ENCODE results near the gene ZBTB39.

Gene ZBTB39

GRCh38 chr12:57047981-57048380 is 41.6 kb upstream of the ZBTB39 start:
- TF ChIP-seq REST (IDR thresholded peaks at IDR 0.05; ENCODE audit: insufficient replicate concordance, low read depth) (no peak), GABPA (IDR thresholded peaks at IDR 0.05; ENCODE audit: low read depth) (no peak), SPI1 (IDR thresholded peaks at IDR 0.05; ENCODE audit: borderline replicate concordance, low read depth) (no peak), POLR2AphosphoS5 (IDR thresholded peaks at IDR 0.05; ENCODE audit: low read depth) (no peak), CTCF (IDR thresholded peaks at IDR 0.05; ENCODE audit: insufficient read depth, low read length) (no peak)
- no peak for DNase-seq (ENCODE audit: low read depth in 1 of 2, low spot score in 1 of 2)
- Histone ChIP-seq H3K27ac (replicated peaks) (peak overlapping the region; percentile 38), H3K27me3 (ENCODE audit: insufficient read depth, poor library complexity, severe bottlenecking) (no peaks in the 10 kb centered on the region), H3K4me3 (replicated peaks; ENCODE audit: insufficient read depth, low read length) (no peak overlapping the region)

GRCh38 chr12:57046947-57047890 is 40.9 kb upstream of the ZBTB39 start:
- H3K27ac ChIP-seq (replicated peaks): peak overlapping the region; percentile 38
- no peak overlapping the region for H3K4me3 ChIP-seq (replicated peaks; ENCODE audit: insufficient read depth, low read length)
- peak; percentile 86 to 91 for DNase-seq (ENCODE audit: low read depth in 1 of 2, low spot score in 1 of 2)
- no peaks in the 10 kb centered on the region for H3K27me3 ChIP-seq (ENCODE audit: insufficient read depth, poor library complexity, severe bottlenecking)
- TF ChIP-seq SPI1 (IDR thresholded peaks at IDR 0.05; ENCODE audit: borderline replicate concordance, low read depth) (peak; percentile 93), POLR2AphosphoS5 (IDR thresholded peaks at IDR 0.05; ENCODE audit: low read depth) (peak; percentile 76), CTCF (IDR thresholded peaks at IDR 0.05; ENCODE audit: insufficient read depth, low read length) (no peak), REST (IDR thresholded peaks at IDR 0.05; ENCODE audit: insufficient replicate concordance, low read depth) (no peak), GABPA (IDR thresholded peaks at IDR 0.05; ENCODE audit: low read depth) (no peak)

GRCh38 chr12:57046086-57046791 is 39.9 kb upstream of the ZBTB39 start:
- no peak for TF ChIP-seq CTCF (IDR thresholded peaks at IDR 0.05; ENCODE audit: insufficient read depth, low read length)
- peak; percentile 42; the same call in 1 of the 2 replicates for TF ChIP-seq SPI1 (IDR thresholded peaks at IDR 0.05; ENCODE audit: borderline replicate concordance, low read depth)
- H3K27ac ChIP-seq (replicated peaks): no peak overlapping the region
- H3K27me3 ChIP-seq (ENCODE audit: insufficient read depth, poor library complexity, severe bottlenecking): no peaks in the 10 kb centered on the region
- peak in 1 of 2 experiments; percentile 39 for DNase-seq (ENCODE audit: low read depth in 1 of 2, low spot score in 1 of 2)
- H3K4me3 ChIP-seq (replicated peaks; ENCODE audit: insufficient read depth, low read length): no peak overlapping the region
